Hematopoietic multipotent progenitor cell treated with erythropoietin and hydrocortisone succinate and interleukin-3 and kit ligand, for 4 days (in vitro differentiated cells): ENCODE results near the gene ZFP91.
"Not testable (repeated sequence)": the region's sequence is repeated elsewhere in the genome, so short reads cannot be mapped to it uniquely, and the experiment has no call there.

ENCODE experiments used
- DNase-seq: peaks from one replicate; pipeline ENCODE4 v3.0.0-alpha.2; 2015

Gene ZFP91

GRCh38 chr11:58578635-58579191, at the start of gene ZFP91:
Gene ZFP91 (plus strand): TSS chr11:58579063. CDS start chr11:58579282, 219 bp downstream.
- DNase-seq = peak; percentile 100

- peak; percentile 20 for DNase-seq
Measured at GRCh38 chr11:58530236-58530635, 48.6 kb upstream of the ZFP91 start.

GRCh38 chr11:58531865-58532341, 47.0 kb upstream of the ZFP91 start:
- DNase-seq = no peak

- no peak for DNase-seq
Measured at GRCh38 chr11:58546841-58547240, 32.0 kb upstream of the ZFP91 start.

- DNase-seq = no peak
Measured at GRCh38 chr11:58549644-58550043, 29.2 kb upstream of the ZFP91 start.

- no peak for DNase-seq
Measured at GRCh38 chr11:58560842-58561241, 18.0 kb upstream of the ZFP91 start.

- no peak for DNase-seq
Measured at GRCh38 chr11:58561394-58562098, 17.3 kb upstream of the ZFP91 start.

GRCh38 chr11:58562375-58562800, 16.5 kb upstream of the ZFP91 start:
- DNase-seq = peak; percentile 18

- DNase-seq = peak; percentile 78
Measured at GRCh38 chr11:58564231-58564630, 14.6 kb upstream of the ZFP91 start.

GRCh38 chr11:58567889-58568512, 10.9 kb upstream of the ZFP91 start:
- peak; percentile 89 for DNase-seq

GRCh38 chr11:58572906-58573305, 6.0 kb upstream of the ZFP91 start:
- not testable (repeated sequence) for DNase-seq

GRCh38 chr11:58573451-58574104, 5.3 kb upstream of the ZFP91 start:
- peak; percentile 80 for DNase-seq

- DNase-seq = no peak
Measured at GRCh38 chr11:58574881-58575280, 4.0 kb upstream of the ZFP91 start.

- peak; percentile 85 for DNase-seq
Measured at GRCh38 chr11:58575377-58576020, 3.4 kb upstream of the ZFP91 start, which contains the start of gene LPXN. Gene LPXN (minus strand): TSS chr11:58575856. CDS start chr11:58575772, 84 bp downstream.

- DNase-seq = peak; percentile 61
Measured at GRCh38 chr11:58576887-58577471, 1.9 kb upstream of the ZFP91 start.

- DNase-seq = peak; percentile 97
Measured at GRCh38 chr11:58577555-58578135, 1.2 kb upstream of the ZFP91 start.

- peak; percentile 98 for DNase-seq
Measured at GRCh38 chr11:58578136-58578634, 678 bp upstream of the ZFP91 start.

GRCh38 chr11:58579192-58580129, 598 bp downstream of the ZFP91 start:
- peak; percentile 96 for DNase-seq

GRCh38 chr11:58580311-58580710, 1.4 kb downstream of the ZFP91 start:
- no peak for DNase-seq

- no peak for DNase-seq
Measured at GRCh38 chr11:58582437-58582836, 3.6 kb downstream of the ZFP91 start.

- DNase-seq = no peak
Measured at GRCh38 chr11:58586998-58587397, 8.1 kb downstream of the ZFP91 start.
